HG02852 (cell line): Measurements from ENCODE around the gene TMEM217.
"Not testable (repeated sequence)": the region's sequence is repeated elsewhere in the genome, so short reads cannot be mapped to it uniquely, and the experiment has no call there.

Source experiments
- ATAC-seq: cut with Tn5 transposase; IDR thresholded peaks from one replicate; pipeline ENCODE4 v1.9.1; 2021; ENCODE audit warnings: mild to moderate bottlenecking, moderate library complexity; ENCODE audit not compliant: unreplicated experiment

The TMEM217 gene

DNA sequence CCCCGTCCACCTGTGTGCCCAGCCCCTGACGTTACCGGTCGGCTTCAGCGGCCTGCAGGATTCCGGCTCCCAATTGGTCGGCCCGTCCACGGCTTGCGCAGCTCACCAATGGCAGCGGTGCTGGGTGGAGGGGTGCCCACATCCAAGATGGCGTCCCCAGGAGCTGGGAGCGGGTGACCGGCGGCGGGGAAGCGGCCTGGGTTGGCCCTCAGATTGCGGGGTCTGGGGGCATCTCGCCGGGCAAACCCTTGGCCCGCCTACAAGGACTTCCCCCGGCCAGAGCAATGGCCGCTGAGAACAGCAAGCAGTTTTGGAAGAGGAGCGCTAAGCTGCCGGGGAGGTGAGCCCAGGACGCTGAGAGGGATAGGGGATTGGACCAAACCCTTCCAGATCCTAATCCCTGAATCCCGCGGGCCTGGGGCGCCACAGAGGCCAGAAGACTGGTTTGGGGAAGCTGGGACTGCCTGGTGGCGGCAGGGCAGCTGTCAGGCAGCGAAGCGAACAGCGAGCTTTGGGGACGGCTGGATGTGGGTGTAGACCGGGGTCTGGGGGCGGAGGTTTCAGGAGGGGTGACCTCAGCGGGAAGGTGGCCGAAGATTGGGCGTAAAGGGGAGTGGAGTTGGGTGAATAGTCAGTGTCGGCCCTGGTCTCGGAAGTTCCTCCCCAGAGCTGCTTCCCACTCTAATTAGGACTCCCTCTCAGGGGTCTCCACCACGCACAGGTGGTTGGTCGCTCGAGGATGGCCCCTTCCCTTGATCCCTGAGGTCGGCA is at the start of gene TMEM217, which contains the start of gene TBC1D22B:
Gene TMEM217, minus strand, starts transcription at position 511 of the 771 bp plus-strand sequence. CDS start 39,114 bp downstream, outside the sequence.
Gene TBC1D22B, plus strand, starts transcription at position 139 of the 771 bp plus-strand sequence. Its CDS starts 146 bp downstream, at position 285.
- peak; percentile 95 for ATAC-seq

DNA sequence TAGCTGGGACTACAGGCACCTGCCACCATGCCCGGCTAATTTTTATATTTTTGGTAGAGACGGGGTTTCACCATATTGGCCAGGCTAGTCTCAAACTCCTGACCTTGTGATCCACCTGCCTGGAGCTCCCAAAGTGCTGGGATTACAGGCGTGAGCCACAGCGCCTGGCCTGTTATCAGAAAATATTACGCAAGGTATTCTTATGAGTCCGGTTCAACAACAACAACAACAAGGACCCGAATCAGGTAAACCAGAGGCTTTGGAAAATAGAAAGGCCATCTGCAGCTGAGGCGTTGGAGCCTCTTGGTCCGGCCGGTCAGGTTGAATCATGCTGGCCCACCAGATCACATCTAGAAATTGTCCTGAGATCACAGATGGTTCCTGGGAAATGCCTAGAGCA is 49.5 kb upstream of the TMEM217 start:
- not testable (repeated sequence) for ATAC-seq

DNA sequence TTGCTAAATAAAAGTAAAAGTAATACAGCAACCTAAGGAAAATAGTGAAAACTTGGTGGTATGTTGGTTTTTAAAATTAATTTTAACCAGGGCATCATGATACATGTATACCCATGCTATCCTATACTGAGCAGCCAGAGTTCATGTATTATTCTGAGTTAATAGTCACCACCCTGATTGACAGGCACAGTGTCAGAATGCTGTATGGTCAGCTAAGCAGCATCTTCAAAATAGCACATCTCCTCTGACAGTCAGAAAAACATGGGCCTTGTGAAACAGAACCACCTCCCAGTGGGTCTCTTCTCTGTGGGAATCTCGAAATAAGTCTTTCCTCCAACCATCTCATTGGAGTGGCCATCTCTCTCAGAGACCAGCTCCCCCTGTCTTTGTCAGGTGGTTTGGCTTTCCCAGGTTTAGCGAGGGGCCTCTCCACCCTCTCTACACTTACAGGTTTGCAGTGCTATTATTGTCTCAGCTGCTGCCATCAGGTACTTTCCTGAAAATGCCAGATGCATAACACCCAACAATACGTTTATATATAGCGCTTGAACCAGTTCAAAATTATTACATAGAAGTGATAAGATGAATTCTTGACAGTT is 48.8 kb upstream of the TMEM217 start:
- no peak for ATAC-seq

GRCh38 chr6:37305841-37306425 is 48.0 kb upstream of the TMEM217 start:
- ATAC-seq = no peak

- ATAC-seq = no peak
Observed at GRCh38 chr6:37304766-37305165, 46.8 kb upstream of the TMEM217 start.

DNA sequence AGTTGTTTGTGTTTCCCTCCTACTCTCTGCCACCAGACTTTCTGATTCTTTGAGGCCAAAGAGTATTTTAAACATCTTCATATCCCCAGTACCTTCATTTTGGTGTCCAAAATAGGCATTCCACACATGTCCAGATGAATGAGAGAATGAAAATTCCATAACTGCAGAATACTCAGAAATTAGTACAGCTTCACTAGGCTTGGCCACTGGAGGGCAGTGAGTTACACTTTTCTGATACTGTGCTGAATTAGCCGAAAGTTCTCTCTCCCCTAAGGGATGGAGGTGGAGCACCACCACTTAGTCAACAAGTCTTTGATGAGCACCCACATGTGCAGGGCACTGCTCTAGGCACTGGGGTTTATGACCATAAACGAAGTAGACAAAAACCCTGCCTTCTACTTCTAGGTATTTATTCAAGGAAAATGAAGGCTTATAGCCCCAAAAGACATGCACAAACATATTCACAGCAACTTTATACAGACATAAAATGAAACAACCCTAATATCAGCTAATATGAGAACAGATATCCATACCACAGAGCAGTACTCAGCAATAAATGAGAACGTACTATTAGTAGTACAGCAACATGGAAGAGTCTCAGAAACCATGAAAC is 46.1 kb upstream of the TMEM217 start:
- ATAC-seq = no peak

DNA sequence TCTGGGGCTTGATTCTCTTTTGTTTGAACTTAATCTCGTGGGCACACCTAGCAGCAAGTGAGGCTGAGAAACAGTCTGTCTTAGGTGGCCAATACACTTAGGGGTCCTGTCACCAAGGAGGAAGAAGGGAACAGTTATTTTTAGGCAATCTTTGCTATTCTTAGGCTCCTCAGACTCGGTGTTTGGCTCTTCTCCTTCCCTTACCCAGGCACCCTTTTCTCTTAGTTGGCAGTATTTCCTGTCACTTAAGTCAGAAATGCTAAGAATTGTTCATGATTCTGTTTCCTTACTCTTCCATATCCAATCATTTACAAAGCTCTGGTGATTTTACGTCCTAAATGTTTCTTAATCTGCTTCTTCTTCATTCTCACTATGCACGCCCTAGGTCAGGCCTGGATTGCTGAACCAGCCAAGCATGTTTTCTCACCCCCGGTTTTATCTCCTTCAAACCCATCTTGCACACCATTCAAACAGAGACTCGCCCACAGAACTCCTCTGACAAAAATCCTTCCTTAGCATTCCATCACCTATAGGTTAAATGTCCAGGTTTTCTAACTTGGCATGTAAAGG is 45.2 kb upstream of the TMEM217 start:
- no peak for ATAC-seq

DNA sequence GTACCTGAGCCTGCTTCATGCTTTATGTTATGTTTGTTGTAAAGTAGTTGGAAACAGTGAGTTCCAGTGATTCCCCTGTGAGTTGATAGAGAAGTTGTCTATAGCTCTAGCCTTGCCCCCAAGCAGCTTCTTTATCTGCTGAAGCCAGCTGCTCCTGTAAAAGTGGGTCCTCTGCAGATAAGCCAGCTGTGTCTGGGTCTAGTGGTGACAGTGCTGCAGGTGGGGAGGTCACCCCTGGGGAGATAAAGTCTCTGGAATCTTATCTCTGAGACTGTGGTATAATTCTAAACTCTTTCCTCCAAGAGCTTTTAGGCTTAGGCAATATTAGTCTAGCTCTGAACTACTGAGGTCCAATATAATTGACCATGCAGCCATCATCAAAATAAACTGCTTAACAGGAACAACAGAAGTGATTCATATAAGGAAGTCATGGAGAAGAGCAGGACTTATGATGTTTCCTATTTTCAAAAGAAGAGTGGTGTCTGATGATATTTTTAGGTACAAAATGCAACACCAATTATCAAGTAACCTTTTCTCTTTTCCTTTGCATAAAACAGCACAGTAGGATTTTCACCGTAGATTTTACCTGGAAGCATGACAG is 44.2 kb upstream of the TMEM217 start:
- no peak for ATAC-seq

DNA sequence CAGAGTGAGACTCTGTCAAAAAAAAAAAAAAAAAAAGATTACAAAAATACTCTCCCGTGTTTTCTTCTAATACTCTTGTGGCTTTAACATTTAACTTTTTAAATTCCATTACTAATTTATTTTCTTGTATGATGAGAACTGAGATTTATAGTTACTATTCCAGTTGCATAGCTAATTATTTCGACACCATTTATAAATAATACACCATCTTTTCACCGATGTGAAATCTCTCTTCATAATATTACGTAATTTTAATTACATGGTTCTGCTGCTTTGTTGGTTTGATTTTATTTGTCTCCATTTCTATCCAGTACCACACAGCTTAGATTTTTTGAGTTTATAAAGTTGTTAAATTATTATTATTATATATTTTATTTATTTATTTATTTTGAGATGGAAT is 42.0 kb upstream of the TMEM217 start:
- no peak for ATAC-seq

- ATAC-seq = no peak
Observed at GRCh38 chr6:37298958-37299357, 41.0 kb upstream of the TMEM217 start.

DNA sequence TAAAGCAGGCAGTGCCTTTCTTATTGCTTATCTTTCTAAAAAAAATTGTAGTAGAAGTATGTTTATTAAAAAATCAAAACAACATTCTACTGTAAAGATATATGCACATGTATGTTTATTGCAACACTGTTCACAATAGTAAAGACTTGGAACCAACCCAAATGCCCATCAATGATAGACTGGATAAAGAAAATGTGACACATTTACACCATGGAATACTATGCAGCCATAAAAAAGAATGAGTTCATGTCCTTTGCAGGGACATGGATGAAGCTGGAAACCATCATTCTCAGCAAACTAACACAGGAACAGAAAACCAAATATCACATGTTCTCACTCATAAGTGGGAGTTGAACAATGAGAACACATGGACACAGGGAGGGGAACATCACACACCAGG is 39.7 kb upstream of the TMEM217 start:
- not testable (repeated sequence) for ATAC-seq

DNA sequence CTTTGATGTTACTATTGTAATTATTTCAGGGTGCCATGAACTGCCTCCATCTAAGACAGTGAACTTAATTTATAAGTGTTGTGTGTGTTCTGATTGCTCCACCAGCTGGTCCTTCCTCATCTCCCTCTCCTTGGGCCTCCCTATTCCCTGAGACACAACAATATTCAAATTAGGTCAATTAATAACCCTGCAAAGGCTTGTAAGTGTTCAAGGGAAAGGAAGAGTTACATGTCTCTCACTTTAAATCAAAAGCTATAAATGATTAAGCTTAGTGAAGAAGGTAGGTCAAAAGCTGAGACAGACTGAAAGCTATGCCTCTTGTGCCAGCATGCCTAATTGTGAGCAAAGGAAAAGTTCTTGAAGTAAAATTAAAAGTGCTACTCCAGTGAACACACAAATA is 35.5 kb upstream of the TMEM217 start:
- no peak for ATAC-seq

DNA sequence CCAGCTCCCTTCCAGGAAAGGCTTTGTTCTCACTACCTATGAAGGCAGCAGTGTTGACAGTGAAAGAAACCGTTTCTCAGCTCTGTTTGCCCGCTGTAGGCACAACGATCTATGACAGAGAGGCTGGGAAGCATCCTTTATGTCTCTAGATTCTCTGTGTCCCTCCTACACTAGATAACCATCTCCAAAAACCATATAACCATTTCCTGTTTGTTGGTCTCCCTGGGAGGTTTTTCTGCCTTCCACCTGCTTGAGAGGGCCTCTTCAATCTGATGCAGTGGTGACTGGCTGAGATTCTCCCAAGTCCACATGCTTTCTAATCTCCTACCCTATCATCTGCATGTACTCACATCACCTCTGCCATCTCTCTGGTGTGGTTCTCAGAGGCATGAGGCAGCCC is 32.0 kb upstream of the TMEM217 start:
- no peak for ATAC-seq

GRCh38 chr6:37288247-37288646 is 30.3 kb upstream of the TMEM217 start:
- ATAC-seq = no peak

- peak; percentile 54 for ATAC-seq
Observed at GRCh38 chr6:37287519-37288157, 29.7 kb upstream of the TMEM217 start.

DNA sequence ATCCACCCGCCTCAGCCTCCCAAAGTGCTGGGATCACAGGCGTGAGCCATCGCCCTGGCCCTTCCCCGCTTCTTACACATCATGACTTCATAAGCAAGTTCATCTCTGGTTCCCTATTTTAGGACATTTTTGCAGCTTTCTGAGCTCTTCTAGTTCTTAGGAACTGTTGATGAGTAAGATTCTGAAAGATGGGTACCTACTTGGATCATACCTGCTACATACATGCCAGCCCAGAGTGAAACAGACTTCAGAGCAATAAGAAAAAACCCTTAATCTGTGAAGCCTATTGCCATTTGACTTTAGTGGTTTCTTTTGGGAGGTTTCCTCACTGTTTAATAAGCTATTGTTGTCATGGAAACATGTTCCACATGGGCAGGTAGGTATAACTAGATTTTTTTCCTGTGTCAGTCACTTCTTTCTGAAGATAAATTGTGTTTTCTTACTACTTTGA is 27.9 kb upstream of the TMEM217 start:
- no peak for ATAC-seq

DNA sequence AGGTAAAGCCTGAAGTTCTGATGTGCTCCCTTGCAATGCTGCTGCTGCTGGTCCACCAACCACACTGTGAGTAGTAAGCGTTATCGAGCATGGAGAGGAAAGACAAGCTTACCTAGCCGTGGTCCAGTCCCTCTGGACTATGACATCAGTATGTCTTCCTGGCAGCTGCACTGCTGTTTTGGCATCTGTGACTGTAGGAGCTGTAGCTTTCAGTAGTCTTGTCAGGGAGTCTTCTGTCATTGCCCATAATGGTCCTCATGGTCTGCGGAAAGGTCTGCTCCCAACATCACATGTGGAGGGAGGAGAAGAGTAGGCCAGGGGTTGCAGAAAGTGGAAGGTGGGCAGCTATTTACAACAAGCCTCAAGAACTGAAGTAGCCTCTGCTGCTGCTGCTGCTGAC is 26.8 kb upstream of the TMEM217 start:
- no peak for ATAC-seq

- no peak for ATAC-seq
Observed at GRCh38 chr6:37283671-37284151, 25.8 kb upstream of the TMEM217 start.

DNA sequence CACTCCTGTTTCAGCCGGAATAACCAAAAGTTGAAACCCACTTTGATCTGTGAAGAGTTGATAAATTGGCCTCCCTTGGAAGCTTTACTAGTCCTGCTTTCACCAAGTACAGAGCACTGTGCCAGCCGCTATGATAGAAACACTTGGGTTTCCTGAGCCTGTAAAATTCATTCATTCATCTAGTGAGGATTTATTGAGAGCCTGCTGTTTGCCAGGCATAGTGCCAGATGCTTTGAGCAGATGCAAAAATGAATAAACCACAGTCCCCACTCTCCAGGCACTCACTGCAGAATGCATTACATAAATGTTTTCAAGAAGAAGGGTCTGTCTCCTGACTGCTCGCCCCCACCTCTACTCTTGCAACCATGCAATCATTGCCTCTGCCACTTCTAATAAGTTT is 25.3 kb upstream of the TMEM217 start:
- ATAC-seq = no peak

GRCh38 chr6:37282371-37282770 is 24.4 kb upstream of the TMEM217 start:
- no peak for ATAC-seq
